ENCODE measurements around the gene RELN. TPM values are rescaled to one million over a fixed set of nuclear protein-coding genes. Genes with fewer than 3 reads are reported as not detected.
"Not testable (repeated sequence)": the region's sequence is repeated elsewhere in the genome, so short reads cannot be mapped to it uniquely, and the experiment has no call there.

RELN gene
- total RNA-seq: 4.4 and 7.1 TPM in 2 replicates

DNA sequence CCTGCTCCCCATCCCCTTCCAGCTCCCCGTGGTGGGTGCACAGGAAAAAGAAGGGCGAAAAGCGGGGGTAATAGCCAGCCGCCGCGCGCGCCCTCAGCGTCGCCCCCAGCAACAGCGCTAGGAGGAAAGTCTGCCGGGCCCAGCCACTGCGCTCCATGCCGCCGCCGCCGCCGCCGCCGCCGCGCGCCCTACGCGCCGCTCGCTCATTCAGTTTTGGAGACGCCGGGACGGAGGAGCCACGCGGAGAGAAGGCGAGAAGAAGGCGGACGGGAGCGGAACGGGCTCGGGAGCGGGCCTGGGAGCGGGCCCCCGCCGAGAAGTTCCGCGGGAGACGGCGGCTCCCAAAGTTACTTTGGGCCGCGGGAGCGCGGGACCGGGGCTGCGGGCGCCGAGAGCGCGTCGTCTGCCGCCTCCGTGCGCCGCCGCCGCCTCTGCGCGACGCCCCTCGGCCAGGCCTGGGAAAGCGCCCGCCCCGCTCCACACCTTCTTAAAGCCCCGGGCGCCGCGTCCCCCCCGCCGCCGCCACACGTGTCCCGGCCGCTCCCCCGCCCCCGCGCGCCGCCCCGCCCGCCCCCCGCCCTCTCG is at the start of gene RELN:
Gene RELN, minus strand, starts transcription at position 459 of the 585 bp plus-strand sequence. Its CDS starts 302 bp downstream, at position 157.
- DNase-seq (ENCODE audit: low read depth): no peak
- peaks cover 18% of the 10 kb centered on the region for H3K27me3 ChIP-seq (ENCODE audit: control insufficient read depth, insufficient read depth, low read length)

DNA sequence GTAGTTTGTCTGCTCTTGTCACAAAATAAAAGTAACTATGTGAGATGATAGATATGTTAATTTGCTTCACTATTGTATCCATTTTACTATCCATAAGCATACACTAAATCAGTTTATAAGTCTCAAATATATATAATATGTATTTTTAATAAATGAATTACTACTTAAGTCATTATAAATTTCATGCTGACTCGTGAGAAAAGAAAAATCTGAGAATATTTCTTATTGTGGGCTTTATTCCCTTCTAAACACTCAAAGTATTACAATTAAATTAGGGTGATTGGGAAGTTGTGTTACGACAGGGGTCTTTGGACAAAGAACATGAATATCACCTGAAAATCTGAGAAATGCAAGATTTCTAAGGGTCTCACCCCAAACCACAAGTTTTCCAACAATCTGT is 48.7 kb upstream of the RELN start:
- no peak for DNase-seq (ENCODE audit: low read depth)
- Histone ChIP-seq H3K4me3 (ENCODE audit: low read depth, low read length) (no peak overlapping the region), H3K36me3 (ENCODE audit: control insufficient read depth, insufficient read depth, low read length) (no peaks in the 10 kb centered on the region), H3K27me3 (ENCODE audit: control insufficient read depth, insufficient read depth, low read length) (no peaks in the 10 kb centered on the region)
- TF ChIP-seq, protein P1, sequence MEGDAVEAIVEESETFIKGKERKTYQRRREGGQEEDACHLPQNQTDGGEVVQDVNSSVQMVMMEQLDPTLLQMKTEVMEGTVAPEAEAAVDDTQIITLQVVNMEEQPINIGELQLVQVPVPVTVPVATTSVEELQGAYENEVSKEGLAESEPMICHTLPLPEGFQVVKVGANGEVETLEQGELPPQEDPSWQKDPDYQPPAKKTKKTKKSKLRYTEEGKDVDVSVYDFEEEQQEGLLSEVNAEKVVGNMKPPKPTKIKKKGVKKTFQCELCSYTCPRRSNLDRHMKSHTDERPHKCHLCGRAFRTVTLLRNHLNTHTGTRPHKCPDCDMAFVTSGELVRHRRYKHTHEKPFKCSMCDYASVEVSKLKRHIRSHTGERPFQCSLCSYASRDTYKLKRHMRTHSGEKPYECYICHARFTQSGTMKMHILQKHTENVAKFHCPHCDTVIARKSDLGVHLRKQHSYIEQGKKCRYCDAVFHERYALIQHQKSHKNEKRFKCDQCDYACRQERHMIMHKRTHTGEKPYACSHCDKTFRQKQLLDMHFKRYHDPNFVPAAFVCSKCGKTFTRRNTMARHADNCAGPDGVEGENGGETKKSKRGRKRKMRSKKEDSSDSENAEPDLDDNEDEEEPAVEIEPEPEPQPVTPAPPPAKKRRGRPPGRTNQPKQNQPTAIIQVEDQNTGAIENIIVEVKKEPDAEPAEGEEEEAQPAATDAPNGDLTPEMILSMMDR (IDR thresholded peaks at IDR 0.05; ENCODE audit: insufficient read depth, low read length, poor library complexity, severe bottlenecking): no peak

More for the DNA sequence above, at the start of gene RELN:
- no peaks in the 10 kb centered on the region for H3K36me3 ChIP-seq (ENCODE audit: control insufficient read depth, insufficient read depth, low read length)
- peak within 1 kb of the TSS; percentile 31 for H3K4me3 ChIP-seq (ENCODE audit: low read depth, low read length)
- TF ChIP-seq, protein P1 (IDR thresholded peaks at IDR 0.05; ENCODE audit: insufficient read depth, low read length, poor library complexity, severe bottlenecking): no peak

DNA sequence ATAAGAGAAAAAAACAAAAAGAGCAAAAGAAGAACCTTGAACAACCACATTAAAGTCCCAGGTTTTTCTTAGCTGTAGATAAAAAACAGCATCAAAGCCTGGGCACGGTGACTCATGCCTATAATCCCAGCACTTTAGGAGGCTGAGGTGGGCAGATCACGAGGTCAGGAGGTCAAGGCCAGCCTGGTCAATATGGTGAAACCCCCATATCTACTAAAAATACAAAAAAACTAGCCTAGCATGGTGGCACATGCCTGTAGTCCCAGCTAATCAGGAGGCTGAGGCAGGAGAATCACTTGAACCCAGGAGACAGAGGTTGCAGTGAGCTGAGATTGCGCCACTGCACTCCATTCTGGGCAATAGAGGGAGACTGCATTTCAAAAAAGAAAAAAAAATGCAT is 47.4 kb upstream of the RELN start:
- not testable (repeated sequence) for H3K36me3 ChIP-seq (ENCODE audit: control insufficient read depth, insufficient read depth, low read length); H3K27me3 ChIP-seq (ENCODE audit: control insufficient read depth, insufficient read depth, low read length); H3K4me3 ChIP-seq (ENCODE audit: low read depth, low read length); DNase-seq (ENCODE audit: low read depth)

DNA sequence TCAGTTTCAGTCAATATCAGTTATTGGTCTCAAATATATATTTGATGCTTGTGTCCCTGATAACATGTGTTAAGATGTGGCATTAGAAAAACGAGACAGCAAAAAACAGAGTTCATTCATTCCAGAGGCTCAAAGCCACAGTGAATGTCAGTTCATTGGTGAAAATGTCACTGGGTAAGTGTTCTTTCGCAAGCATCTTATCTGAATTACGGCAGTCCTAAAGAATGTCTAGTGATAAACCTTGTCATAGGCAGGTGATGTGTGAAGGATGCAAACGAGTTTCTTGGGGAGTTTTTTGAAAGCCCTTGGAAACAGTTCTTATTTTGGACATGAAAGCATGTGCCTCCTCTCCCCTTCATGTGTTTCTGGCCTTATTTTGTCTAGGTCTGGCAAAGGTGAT is 45.9 kb upstream of the RELN start:
- H3K4me3 ChIP-seq (ENCODE audit: low read depth, low read length): no peak overlapping the region
- H3K36me3 ChIP-seq (ENCODE audit: control insufficient read depth, insufficient read depth, low read length): no peaks in the 10 kb centered on the region
- H3K27me3 ChIP-seq (ENCODE audit: control insufficient read depth, insufficient read depth, low read length): no peaks in the 10 kb centered on the region
- DNase-seq (ENCODE audit: low read depth): no peak
- TF ChIP-seq, protein P1 (IDR thresholded peaks at IDR 0.05; ENCODE audit: insufficient read depth, low read length, poor library complexity, severe bottlenecking): no peak

DNA sequence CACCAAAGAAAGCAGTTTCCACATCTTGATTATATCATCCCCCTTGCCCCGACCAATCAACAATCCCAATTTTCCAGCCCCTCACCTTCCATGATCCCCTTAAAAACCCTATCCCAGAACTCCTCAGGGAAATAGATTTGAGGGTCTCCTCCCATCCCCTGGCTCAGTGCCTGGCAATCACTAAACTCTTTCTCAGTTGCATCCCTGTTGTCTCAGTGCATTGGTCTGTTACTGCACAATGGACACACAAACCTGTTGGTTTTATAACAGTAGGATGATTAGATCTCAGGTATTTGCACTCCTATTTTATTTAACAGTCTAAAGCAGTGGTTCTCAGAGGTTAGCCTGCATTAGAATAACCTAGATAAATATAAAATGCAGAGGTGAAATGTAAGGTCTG is 45.2 kb upstream of the RELN start:
- Histone ChIP-seq H3K36me3 (ENCODE audit: control insufficient read depth, insufficient read depth, low read length) (no peaks in the 10 kb centered on the region), H3K27me3 (ENCODE audit: control insufficient read depth, insufficient read depth, low read length) (no peaks in the 10 kb centered on the region), H3K4me3 (ENCODE audit: low read depth, low read length) (no peak overlapping the region)
- no peak for DNase-seq (ENCODE audit: low read depth)
- TF ChIP-seq, protein P1 (IDR thresholded peaks at IDR 0.05; ENCODE audit: insufficient read depth, low read length, poor library complexity, severe bottlenecking): no peak

DNA sequence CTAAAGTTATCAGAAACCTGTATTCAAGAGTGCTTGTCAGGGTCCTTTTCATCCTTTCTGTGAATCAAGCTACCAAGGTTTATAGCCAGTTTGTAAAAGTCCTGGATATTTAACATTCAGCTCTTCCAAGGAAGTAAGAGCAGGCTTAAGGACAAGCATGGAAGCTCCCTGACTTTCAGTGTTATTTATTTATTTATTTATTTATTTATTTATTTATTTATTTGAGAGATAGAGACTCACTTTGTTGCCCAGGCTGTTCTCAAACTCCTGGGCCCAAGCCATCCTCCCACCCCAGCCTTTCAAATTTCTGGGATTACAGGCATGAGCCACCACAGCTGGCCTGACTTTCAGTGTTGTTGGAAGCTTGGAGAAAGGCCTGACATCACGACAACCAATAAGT is 44.4 kb upstream of the RELN start:
- TF ChIP-seq, protein P1 (IDR thresholded peaks at IDR 0.05; ENCODE audit: insufficient read depth, low read length, poor library complexity, severe bottlenecking): no peak
- no peaks in the 10 kb centered on the region for H3K36me3 ChIP-seq (ENCODE audit: control insufficient read depth, insufficient read depth, low read length)
- no peaks in the 10 kb centered on the region for H3K27me3 ChIP-seq (ENCODE audit: control insufficient read depth, insufficient read depth, low read length)
- H3K4me3 ChIP-seq (ENCODE audit: low read depth, low read length): no peak overlapping the region
- no peak for DNase-seq (ENCODE audit: low read depth)
